Natural killer cell (primary cell): ENCODE results near the gene UGT3A1. TPM values are rescaled to one million over a fixed set of nuclear protein-coding genes. Genes with fewer than 3 reads are reported as not detected.
"Not testable (repeated sequence)": the region's sequence is repeated elsewhere in the genome, so short reads cannot be mapped to it uniquely, and the experiment has no call there.

ENCODE experiments used
- ATAC-seq, 3 donors: fragments of 150-1000 bp in 2 of 3; fragments of 200-7000 bp in 1 of 3; cut with Tn5 transposase; 1 replicate in 1 of 3; 2 replicates in 2 of 3; pipeline ENCODE4 v1.10.0; 2021; ENCODE audit warnings: mild to moderate bottlenecking in 2 of 3, moderate library complexity in 2 of 3
- DNase-seq, 2 donors: peaks; one replicate each; pipeline versions ENCODE4 v3.0.0 to v3.0.0-alpha.2; 2013 to 2021; ENCODE audit warnings: mixed read lengths in 1 of 2
- H3K27ac ChIP-seq: one replicate; pipeline ENCODE4 v1.5.1; 2013; ENCODE audit warnings: mild to moderate bottlenecking, low read length
- H3K27me3 ChIP-seq: one replicate; pipeline ENCODE4 v1.6.1; 2013; ENCODE audit warnings: low read length; ENCODE audit not compliant: control insufficient read depth, insufficient read depth
- H3K36me3 ChIP-seq: one replicate; pipeline ENCODE4 v1.6.1; 2013; ENCODE audit warnings: low read length; ENCODE audit not compliant: control insufficient read depth, insufficient read depth
- H3K4me1 ChIP-seq: one replicate; pipeline ENCODE4 v1.6.1; 2013; ENCODE audit warnings: low read length; ENCODE audit not compliant: control insufficient read depth, insufficient read depth
- H3K4me3 ChIP-seq: one replicate; pipeline ENCODE4 v1.5.1; 2013; ENCODE audit warnings: low read length
- H3K9me3 ChIP-seq: one replicate; pipeline ENCODE4 v1.6.1; 2013; ENCODE audit warnings: low read length; ENCODE audit not compliant: control insufficient read depth, insufficient read depth
- H3K27ac Mint-ChIP-seq, 2 donors: one replicate each; pipeline ENCODE4 v1.8.0; 2022; ENCODE audit warnings: mild to moderate bottlenecking in 2 of 2, mixed read lengths in 2 of 2, moderate library complexity in 1 of 2
- H3K27me3 Mint-ChIP-seq, 2 donors: one replicate each; pipeline ENCODE4 v1.8.0; 2022; ENCODE audit warnings: low read depth in 2 of 2, mixed read lengths in 2 of 2
- H3K36me3 Mint-ChIP-seq: one replicate; pipeline ENCODE4 v1.8.0; 2022; ENCODE audit warnings: mixed read lengths
- H3K4me1 Mint-ChIP-seq, 2 donors: one replicate each; pipeline ENCODE4 v1.8.0; 2022; ENCODE audit warnings: mixed read lengths in 2 of 2
- H3K4me3 Mint-ChIP-seq: one replicate; pipeline ENCODE4 v1.8.0; 2022; ENCODE audit warnings: mild to moderate bottlenecking, moderate library complexity, mixed read lengths
- H3K9me3 Mint-ChIP-seq, 2 donors: one replicate each; pipeline ENCODE4 v1.8.0; 2022; ENCODE audit warnings: mixed read lengths in 2 of 2
- CTCF ChIP-seq: fragments of 200-600 bp; IDR thresholded peaks from one replicate; pipeline ENCODE4 v1.8.0; 2022; ENCODE audit warnings: antibody characterized with exemption
- WGBS: methylation state at CpG from one replicate; pipeline ENCODE4 v1.1.7; 2013; ENCODE audit warnings: missing lambda C conversion rate; ENCODE audit not compliant: insufficient coverage; 5-methylcytosine and 5-hydroxymethylcytosine counted together
- intact Hi-C: fragments of 100-400 bp; cut with micrococcal nuclease; formaldehyde crosslinking; loops from one replicate; pipeline ENCODE4 v1.14.2; 2022
- total RNA-seq, 4 donors: library from RNA; stranded (reverse); fragments of 120-200 nt in 1 of 4; gene quantifications; one replicate each; pipeline versions ENCODE4 v1.2.3 to v1.2.4, GENCODE V29; 2013 to 2022

UGT3A1 gene
- total RNA-seq, 3 donors from 2014 or later (not counting 1 experiment from before 2014, with no cell fraction given), result not detected

- no peak overlapping the region for H3K4me3 ChIP-seq
- TF ChIP-seq CTCF, result no peak
- no peak overlapping the region for H3K27ac ChIP-seq
- no peaks in the 10 kb centered on the region for H3K27me3 ChIP-seq
- no peaks in the 10 kb centered on the region for H3K4me1 Mint-ChIP-seq
- DNase-seq, result no peak
- 90% methylated on average over 8 of the region's 8 CpGs for WGBS
- H3K9me3 ChIP-seq, result no peaks in the 10 kb centered on the region
- H3K4me1 ChIP-seq, result no peaks in the 10 kb centered on the region
- H3K36me3 Mint-ChIP-seq, result peaks cover 4% of the 10 kb centered on the region
- H3K36me3 ChIP-seq, result no peaks in the 10 kb centered on the region
- peaks cover 4 to 6% of the 10 kb centered on the region in 2 donors for H3K9me3 Mint-ChIP-seq
- intact Hi-C loops, result no loop called here
- peaks cover 0 to 5% of the 10 kb centered on the region in 2 donors for H3K27me3 Mint-ChIP-seq
- no peak overlapping the region for H3K4me3 Mint-ChIP-seq
- no peak for ATAC-seq
- H3K27ac Mint-ChIP-seq, result no peak overlapping the region
These were observed 36.5 kb upstream of the UGT3A1 start for GRCh38 chr5:36027711-36028110.

- H3K27me3 Mint-ChIP-seq, result peaks cover 0 to 7% of the 10 kb centered on the region in 2 donors
- H3K27ac ChIP-seq, result no peak overlapping the region
- WGBS, result 85% methylated on average over 6 of the region's 6 CpGs
- H3K9me3 ChIP-seq, result no peaks in the 10 kb centered on the region
- no peak overlapping the region for H3K27ac Mint-ChIP-seq
- intact Hi-C loops, result no loop called here
- DNase-seq (no peak), ATAC-seq (no peak)
- no peak for TF ChIP-seq CTCF
- H3K36me3 ChIP-seq, result no peaks in the 10 kb centered on the region
- no peaks in the 10 kb centered on the region for H3K27me3 ChIP-seq
- H3K4me3 ChIP-seq, result no peak overlapping the region
- peaks cover 6 to 8% of the 10 kb centered on the region in 2 donors for H3K9me3 Mint-ChIP-seq
- H3K4me1 ChIP-seq, result no peaks in the 10 kb centered on the region
- H3K4me1 Mint-ChIP-seq, result no peaks in the 10 kb centered on the region
- H3K36me3 Mint-ChIP-seq, result peaks cover 4% of the 10 kb centered on the region
- no peak overlapping the region for H3K4me3 Mint-ChIP-seq
These were observed 35.7 kb upstream of the UGT3A1 start for GRCh38 chr5:36026706-36027465.

GRCh38 chr5:36022246-36022645 lies 31.1 kb upstream of the UGT3A1 start:
- 88% methylated on average over 6 of the region's 6 CpGs for WGBS
- H3K36me3 Mint-ChIP-seq, H3K27me3 Mint-ChIP-seq, H3K4me1 Mint-ChIP-seq, H3K27ac ChIP-seq, H3K4me3 ChIP-seq, H3K4me3 Mint-ChIP-seq, H3K36me3 ChIP-seq, ATAC-seq, H3K4me1 ChIP-seq, intact Hi-C loops, H3K9me3 ChIP-seq, H3K9me3 Mint-ChIP-seq, H3K27me3 ChIP-seq, DNase-seq, H3K27ac Mint-ChIP-seq: not testable (repeated sequence)

GRCh38 chr5:36019584-36019983 lies 28.4 kb upstream of the UGT3A1 start:
- ATAC-seq, DNase-seq, H3K27me3 Mint-ChIP-seq, H3K36me3 ChIP-seq, H3K4me3 ChIP-seq, intact Hi-C loops, H3K27me3 ChIP-seq, H3K4me3 Mint-ChIP-seq, H3K4me1 ChIP-seq, H3K27ac Mint-ChIP-seq, H3K27ac ChIP-seq, H3K36me3 Mint-ChIP-seq, H3K9me3 Mint-ChIP-seq, H3K4me1 Mint-ChIP-seq: not testable (repeated sequence)
- H3K9me3 ChIP-seq, result peaks cover 14% of the 10 kb centered on the region
- WGBS, result 92% methylated on average over 5 of the region's 5 CpGs
